IMR-90 (cell line): ENCODE data around the gene TIPRL. TPM values are rescaled to one million over a fixed set of nuclear protein-coding genes. Genes with fewer than 3 reads are reported as not detected.

Source experiments
- ATAC-seq: fragments of 200-7000 bp; cut with Tn5 transposase; 2 replicates; pipeline ENCODE4 v1.9.1; 2020; ENCODE audit warnings: low read depth, mild to moderate bottlenecking, moderate library complexity
- BruUV-seq: library from RNA; stranded (reverse); fragments of 400-500 nt; replicated peaks from 2 replicates; lab custom pipeline; 2021; lab: Mats Ljungman, UMichigan
- CTCF ChIA-PET: fragments of 300-600 bp; formaldehyde crosslinking; extraction: SDS; loops from one replicate; lab custom pipeline; 2021; ENCODE audit warnings: antibody characterized with exemption; lab: Yijun Ruan, JAX
- POLR2A ChIA-PET: fragments of 300-600 bp; sonication (Branson Sonifier 250); formaldehyde crosslinking; loops from one replicate; lab custom pipeline; 2022; ENCODE audit warnings: antibody characterized with exemption; ENCODE audit not compliant: unreplicated experiment; lab: Charles Lee
- DNase-seq: peaks from one replicate; pipeline ENCODE4 v3.0.0; 2013
- H2AFZ ChIP-seq: replicated peaks from 2 replicates; pipeline ENCODE3; 2013; ENCODE audit warnings: low read length, mild to moderate bottlenecking; ENCODE audit not compliant: poor library complexity
- H2AK5ac ChIP-seq: 2 replicates; pipeline ENCODE4 v1.6.1; 2013; ENCODE audit warnings: low read depth, low read length, inconsistent platforms
- H2AK9ac ChIP-seq: replicated peaks from 2 replicates; pipeline ENCODE3; 2013; ENCODE audit warnings: mild to moderate bottlenecking, low read depth, low read length, moderate library complexity; ENCODE audit not compliant: poor library complexity
- H2BK120ac ChIP-seq: 2 replicates; pipeline ENCODE4 v1.6.1; 2013; ENCODE audit warnings: low read depth, low read length, inconsistent platforms
- H2BK15ac ChIP-seq: 3 replicates; pipeline ENCODE4 v1.6.1; 2013; ENCODE audit warnings: low read depth, low read length, inconsistent platforms
- H2BK20ac ChIP-seq: 2 replicates; pipeline ENCODE4 v1.6.1; 2013; ENCODE audit warnings: low read depth, mild to moderate bottlenecking, inconsistent platforms, low read length, moderate library complexity
- H2BK5ac ChIP-seq: 2 replicates; pipeline ENCODE4 v1.6.1; 2013; ENCODE audit warnings: mild to moderate bottlenecking, low read depth, low read length, inconsistent platforms; ENCODE audit not compliant: poor library complexity, severe bottlenecking
- H3K14ac ChIP-seq: replicated peaks from 2 replicates; pipeline ENCODE4 v1.6.1; 2013; ENCODE audit warnings: low read depth, low read length, inconsistent platforms
- H3K18ac ChIP-seq: 2 replicates; pipeline ENCODE4 v1.6.1; 2013; ENCODE audit warnings: low read depth, low read length, control low read depth
- H3K23ac ChIP-seq: 2 replicates; pipeline ENCODE4 v1.6.1; 2013; ENCODE audit warnings: low read depth, low read length, inconsistent platforms
- H3K27ac ChIP-seq: 2 replicates; pipeline ENCODE4 v1.5.1; 2013; ENCODE audit warnings: mild to moderate bottlenecking, control low read depth, low read length; ENCODE audit not compliant: insufficient read depth
- H3K27me3 ChIP-seq: 2 replicates; pipeline ENCODE4 v1.6.1; 2013; ENCODE audit warnings: low read length; ENCODE audit not compliant: control insufficient read depth, insufficient read depth
- H3K36me3 ChIP-seq: 2 replicates; pipeline ENCODE4 v1.6.1; 2013; ENCODE audit warnings: low read length, mixed read lengths; ENCODE audit not compliant: control insufficient read depth, insufficient read depth
- H3K4ac ChIP-seq: 2 replicates; pipeline ENCODE4 v1.6.1; 2013; ENCODE audit warnings: low read depth, low read length, inconsistent platforms
- H3K4me1 ChIP-seq: 2 replicates; pipeline ENCODE4 v1.6.1; 2013; ENCODE audit warnings: low read length, mixed read lengths; ENCODE audit not compliant: control insufficient read depth, insufficient read depth
- H3K4me2 ChIP-seq: 2 replicates; pipeline ENCODE4 v1.6.1; 2013; ENCODE audit warnings: low read depth, mild to moderate bottlenecking, control low read depth, low read length, moderate library complexity
- H3K4me3 ChIP-seq: 2 replicates; pipeline ENCODE4 v1.5.1; 2013; ENCODE audit warnings: low read depth, mild to moderate bottlenecking, control low read depth, low read length, moderate library complexity; ENCODE audit not compliant: insufficient read depth
- H3K56ac ChIP-seq: 2 replicates; pipeline ENCODE4 v1.6.1; 2013; ENCODE audit warnings: low read length, inconsistent platforms; ENCODE audit not compliant: insufficient read depth; ENCODE audit errors: extremely low read depth
- H3K79me1 ChIP-seq, 2 experiments: 2 replicates each; pipeline ENCODE4 v1.6.1; 2013; ENCODE audit warnings: low read length in 2 of 2, inconsistent platforms in 1 of 2, low read depth in 1 of 2
- H3K9ac ChIP-seq: 2 replicates; pipeline ENCODE4 v1.6.1; 2013; ENCODE audit warnings: low read depth, low read length, control low read depth
- H3K9me1 ChIP-seq: 2 replicates; pipeline ENCODE4 v1.6.1; 2013; ENCODE audit warnings: low read length, inconsistent platforms; ENCODE audit not compliant: insufficient read depth
- H3K9me3 ChIP-seq: 2 replicates; pipeline ENCODE4 v1.6.1; 2013; ENCODE audit warnings: low read length; ENCODE audit not compliant: control insufficient read depth, insufficient read depth
- H4K20me1 ChIP-seq: 2 replicates; pipeline ENCODE4 v1.6.1; 2013; ENCODE audit warnings: low read length, inconsistent platforms; ENCODE audit not compliant: insufficient read depth
- H4K5ac ChIP-seq: 2 replicates; pipeline ENCODE4 v1.6.1; 2013; ENCODE audit warnings: mild to moderate bottlenecking, low read depth, low read length, control low read depth
- H4K8ac ChIP-seq, 2 experiments: 2 replicates each; pipeline ENCODE4 v1.6.1; 2013; ENCODE audit warnings: low read depth in 2 of 2, low read length in 2 of 2, control low read depth in 1 of 2, inconsistent platforms in 1 of 2
- H4K91ac ChIP-seq: 2 replicates; pipeline ENCODE4 v1.6.1; 2013; ENCODE audit warnings: low read depth, low read length, inconsistent platforms; ENCODE audit not compliant: insufficient read depth
- MAZ ChIP-seq: IDR thresholded peaks from 2 replicates; pipeline ENCODE4 v1.6.1; 2012; ENCODE audit warnings: low read depth, mild to moderate bottlenecking, low read length, improper control_type of control experiment, moderate library complexity, borderline replicate concordance
- RCOR1 ChIP-seq: IDR thresholded peaks from 2 replicates; pipeline ENCODE4 v1.6.1; 2012; ENCODE audit warnings: mild to moderate bottlenecking, low read length, improper control_type of control experiment; ENCODE audit not compliant: insufficient replicate concordance
- USF2 ChIP-seq: fragments of 150-350 bp; IDR thresholded peaks from 2 replicates; pipeline ENCODE4 v1.6.1; 2017; ENCODE audit warnings: mild to moderate bottlenecking, antibody characterized with exemption, low read length, low read depth
- WGBS, 2 experiments: methylation state at CpG; one replicate each; pipeline versions ENCODE4 v1.1.5 to v1.1.7; 2013; ENCODE audit warnings: missing lambda C conversion rate in 2 of 2; ENCODE audit not compliant: insufficient read length in 1 of 2; ENCODE audit errors: extremely low coverage in 2 of 2; 5-methylcytosine and 5-hydroxymethylcytosine counted together
- dilution Hi-C: fragments of 300-500 bp; cut with HindIII; formaldehyde crosslinking; loops from one replicate; pipeline ENCODE4 v1.14.3; 2018; ENCODE audit warnings: low sequenced_read_pairs; ENCODE audit not compliant: unreplicated experiment
- in situ Hi-C: fragments of 300-500 bp; cut with MboI; formaldehyde crosslinking; loops from 3 replicates; pipeline ENCODE4 v1.14.3; 2019; ENCODE audit warnings: low sequenced_read_pairs, inconsistent platforms, mixed read lengths
- intact Hi-C: fragments of 100-400 bp; cut with micrococcal nuclease; formaldehyde crosslinking; loops from 2 replicates; pipeline ENCODE4 v1.10.0; 2022
- polyA plus RNA-seq, 3 experiments: library from polyadenylated mRNA; depleted of rRNA; stranded (reverse); fragments of >200 nt; gene quantifications; 2 replicates each; pipeline ENCODE4 v1.2.3, GENCODE V29; 2012; ENCODE audit warnings: low replicate concordance in 1 of 3
- total RNA-seq: library from RNA; depleted of rRNA; stranded (reverse); fragments of >200 nt; gene quantifications from 2 replicates; pipeline ENCODE4 v1.2.3, GENCODE V29; 2012

The TIPRL gene
- total and polyA plus RNA-seq, 2 of the 4 experiments (the other 2 are of a cell fraction), result 15.4 to 23.8 TPM

DNA sequence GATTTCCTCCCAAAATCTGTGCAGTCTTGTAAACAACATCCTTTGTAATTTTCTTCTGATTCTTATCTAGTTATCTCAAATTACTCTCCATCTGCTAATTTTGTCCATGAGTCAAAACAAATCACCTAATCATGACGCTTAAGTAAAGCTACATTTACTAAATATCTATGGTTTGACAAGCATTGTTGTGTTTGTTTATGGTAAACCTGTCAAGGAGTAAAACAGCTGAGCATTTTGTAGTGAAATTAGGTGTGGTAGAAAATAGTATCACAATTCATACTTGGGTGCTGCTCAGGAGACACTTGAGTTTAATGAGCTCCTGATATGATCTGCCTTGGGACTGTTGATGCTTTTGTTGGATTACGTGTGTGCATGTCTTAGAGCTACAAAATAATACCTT lies 11.6 kb downstream of the TIPRL start:
- Histone ChIP-seq H3K9ac (no peak overlapping the region), H3K14ac (no peak overlapping the region), H3K27ac (no peak overlapping the region), H2BK120ac (no peak overlapping the region), H3K9me3 (no peaks in the 10 kb centered on the region), H3K18ac (no peak overlapping the region), H4K20me1 (no peaks in the 10 kb centered on the region), H4K91ac (no peak overlapping the region), H2BK20ac (no peak overlapping the region), H3K79me1 (peaks cover 13 to 14% of the 10 kb centered on the region in 2 experiments; a peak in 3 of 4 replicates), H2BK5ac (no peak overlapping the region), H3K9me1 (peaks cover 3% of the 10 kb centered on the region; the same call in 1 of the 2 replicates), H3K36me3 (peaks cover 9% of the 10 kb centered on the region; the same call in 1 of the 2 replicates), H3K4ac (no peak overlapping the region), H3K23ac (no peak overlapping the region), H4K5ac (no peak overlapping the region), H3K27me3 (no peaks in the 10 kb centered on the region), H2AK5ac (no peak overlapping the region), H2BK15ac (no peak overlapping the region), H3K4me3 (no peak overlapping the region), H2AK9ac (no peak overlapping the region), H4K8ac (no peak overlapping the region), H3K56ac (no peak overlapping the region), H3K4me1 (no peaks in the 10 kb centered on the region), H2AFZ (no peak overlapping the region), H3K4me2 (no peak overlapping the region)
- no CpG with 5 or more reads among the region's 2 CpGs for WGBS, 2 experiments
- intact Hi-C loops (no loop called here), dilution Hi-C loops (no loop called here), in situ Hi-C loops (no loop called here)
- no peak for ATAC-seq
- TF ChIP-seq MAZ (no peak), RCOR1 (no peak), USF2 (no peak)
- no peak for DNase-seq
- POLR2A ChIA-PET, result no interaction called here
- CTCF ChIA-PET, result no interaction called here
- no TSS peak for BruUV-seq
